Measurements from ENCODE around the gene CARMIL1. TPM values are rescaled to one million over a fixed set of nuclear protein-coding genes. Genes with fewer than 3 reads are reported as not detected.

The CARMIL1 gene
- total RNA-seq (1 to 10 TPM; 3.9 to 4.7 TPM), total RNA-seq (2.5 to 34.7 (median 12.0) reads per million in 172 experiments)
- 5.2 TPM for polyA plus RNA-seq (2013, experiment 1 of 2)
- polyA plus RNA-seq (2013, experiment 2 of 2), result 4.7 TPM

- intact Hi-C loops (cut with DNase I, micrococcal nuclease), result loop anchor here (1.0 to 5.0 kb wide), 3 partner anchors 88 to 211 kb away; no protein-coding TSS in a partner anchor
- TF ChIP-seq CTCF (IDR thresholded peaks at IDR 0.05), result peak; percentile 75
- no peaks in the 10 kb centered on the region for H3K27me3 ChIP-seq (ENCODE audit: control insufficient read depth in 1 of 2, insufficient read depth in 2 of 2, low read length in 2 of 2)
- peak within 1 kb of the TSS; percentile 1 to 53 for H3K27ac ChIP-seq (ENCODE audit: low read depth in 1 of 2, low read length in 2 of 2)
- H3K4me3 ChIP-seq (ENCODE audit: low read length), result peak within 1 kb of the TSS; percentile 64
- no peaks in the 10 kb centered on the region for H3K36me3 ChIP-seq (ENCODE audit: insufficient read depth, low read length)
- peaks cover 47% of the 10 kb centered on the region for H3K4me1 Mint-ChIP-seq (ENCODE audit: low read depth)
- peaks cover 16% of the 10 kb centered on the region for H3K4me1 ChIP-seq (ENCODE audit: insufficient read depth, low read length)
- ChIA-PET POLR2A (interaction anchor here (0.6 to 3.2 kb wide), 13 partner anchors 13 to 338 kb away, joined by 3 to 34 read pairs (median 3); no protein-coding TSS in a partner anchor), CTCF (interaction anchor here (0.7 to 4.5 kb wide), 10 partner anchors 8 to 323 kb away, joined by 3 to 27 read pairs (median 4); no protein-coding TSS in a partner anchor)
- peaks cover 1% of the 10 kb centered on the region for H3K27me3 Mint-ChIP-seq
- ATAC-seq (ENCODE audit: poor library complexity) (peak; percentile 70), DNase-seq (peak; percentile 44 to 87 (median 63))
- H3K9me3 Mint-ChIP-seq, result no peaks in the 10 kb centered on the region
- peak within 1 kb of the TSS; percentile 79 for H3K27ac Mint-ChIP-seq
- no peaks in the 10 kb centered on the region for H3K9me3 ChIP-seq (ENCODE audit: control insufficient read depth in 1 of 2, insufficient read depth in 1 of 2, low read length in 2 of 2)
- H3K36me3 Mint-ChIP-seq (ENCODE audit: low read depth), result no peaks in the 10 kb centered on the region
- peak within 1 kb of the TSS; percentile 93 for H3K4me3 Mint-ChIP-seq
These were observed at the start of gene CARMIL1 for GRCh38 chr6:25278914-25279747. Gene CARMIL1, plus strand, starts transcription at chr6:25279374. Its CDS starts 422 bp downstream, at chr6:25279796.

GRCh38 chr6:25229671-25230321 is 49.4 kb upstream of the CARMIL1 start:
- CTCF ChIA-PET, result interaction anchor here (1.0 kb wide), 1 partner anchor 36 kb away, joined by 3 read pairs; no protein-coding TSS in a partner anchor

More at GRCh38 chr6:25229671-25230321, 49.4 kb upstream of the CARMIL1 start:
- no peak overlapping the region for H3K27ac ChIP-seq (ENCODE audit: low read depth in 1 of 2, low read length in 2 of 2)
- intact Hi-C loops (cut with DNase I, micrococcal nuclease), result loop anchor here in 1 of 2 experiments (10.0 kb wide), 1 partner anchor 485 kb away; no protein-coding TSS in a partner anchor
- no peak overlapping the region for H3K27ac Mint-ChIP-seq
- no peaks in the 10 kb centered on the region for H3K27me3 ChIP-seq (ENCODE audit: control insufficient read depth in 1 of 2, insufficient read depth in 2 of 2, low read length in 2 of 2)
- no peaks in the 10 kb centered on the region for H3K36me3 ChIP-seq (ENCODE audit: insufficient read depth, low read length)
- no peaks in the 10 kb centered on the region for H3K9me3 ChIP-seq (ENCODE audit: control insufficient read depth in 1 of 2, insufficient read depth in 1 of 2, low read length in 2 of 2)
- POLR2A ChIA-PET, result no interaction called here
- no peaks in the 10 kb centered on the region for H3K4me1 Mint-ChIP-seq (ENCODE audit: low read depth)
- no peak for ATAC-seq (ENCODE audit: poor library complexity)
- no peaks in the 10 kb centered on the region for H3K9me3 Mint-ChIP-seq
- no peak for TF ChIP-seq CTCF (IDR thresholded peaks at IDR 0.05)
- H3K36me3 Mint-ChIP-seq (ENCODE audit: low read depth), result no peaks in the 10 kb centered on the region
- DNase-seq, result no peak
- no peak overlapping the region for H3K4me3 Mint-ChIP-seq
- H3K4me3 ChIP-seq (ENCODE audit: low read length), result no peak overlapping the region
- no peaks in the 10 kb centered on the region for H3K4me1 ChIP-seq (ENCODE audit: insufficient read depth, low read length)
- no peaks in the 10 kb centered on the region for H3K27me3 Mint-ChIP-seq

Measured in CD4-positive, alpha-beta T cell (primary cell).